Measurements from ENCODE around the gene PRKAG2. TPM values are rescaled to one million over a fixed set of nuclear protein-coding genes. Genes with fewer than 3 reads are reported as not detected.

The PRKAG2 gene
- polyA plus RNA-seq, 3 donors = 29.2 to 59.8 (median 30.9) TPM

- Histone ChIP-seq H3K9me3 (replicated peaks in 1 of 2; ENCODE audit: control insufficient read depth in 1 of 2, insufficient read depth in 1 of 2, low read length in 2 of 2) (no peaks in the 10 kb centered on the region), H3K9ac (ENCODE audit: insufficient read depth, low read length, poor library complexity, severe bottlenecking) (no peak overlapping the region), H3K79me2 (ENCODE audit: insufficient read depth, low read length) (no peaks in the 10 kb centered on the region), H3K27ac (ENCODE audit: low read depth in 1 of 2, low read length in 2 of 2) (no peak overlapping the region), H3K4me1 (ENCODE audit: control insufficient read depth in 1 of 2, insufficient read depth in 2 of 2, low read length in 2 of 2) (no peaks in the 10 kb centered on the region), H3K36me3 (replicated peaks in 1 of 2; ENCODE audit: control insufficient read depth in 1 of 2, insufficient read depth in 2 of 2, low read length in 2 of 2) (peaks cover 7 to 33% of the 10 kb centered on the region in 2 donors), H3K4me2 (replicated peaks; ENCODE audit: extremely low read depth, low read length, poor library complexity, severe bottlenecking) (no peak overlapping the region), H3K27me3 (ENCODE audit: control insufficient read depth in 2 of 2, insufficient read depth in 2 of 2, low read length in 2 of 2) (no peaks in the 10 kb centered on the region), H3K4me3 (replicated peaks in 1 of 3; ENCODE audit: low read depth in 2 of 3, low read length in 3 of 3) (no peak overlapping the region), H4K20me1 (ENCODE audit: insufficient read depth, low read length) (peaks cover 99% of the 10 kb centered on the region), H2AFZ (ENCODE audit: insufficient read depth, low read depth, low read length, poor library complexity, severe bottlenecking) (no peak overlapping the region)
- TF ChIP-seq CTCF (IDR thresholded peaks at IDR 0.05) = no peak
- no peak overlapping the region for H3K4me3 Mint-ChIP-seq
- peaks cover 32 to 40% of the 10 kb centered on the region in 2 donors for H3K36me3 Mint-ChIP-seq
- no peaks in the 10 kb centered on the region for H3K9me3 Mint-ChIP-seq
- DNase-seq = no peak
- H3K27ac Mint-ChIP-seq = no peak overlapping the region
- H3K27me3 Mint-ChIP-seq (ENCODE audit: low read depth in 3 of 3) = peaks cover 0 to 1% (median 0%) of the 10 kb centered on the region in 3 donors
- intact Hi-C loops (cut with micrococcal nuclease) = no loop called here
- WGBS (ENCODE audit: insufficient coverage) = 35% methylated on average over 7 of the region's 11 CpGs
- H3K4me1 Mint-ChIP-seq = peaks cover 7% of the 10 kb centered on the region
Observed at GRCh38 chr7:151679881-151680612, 196.9 kb downstream of the PRKAG2 start.

GRCh38 chr7:151679071-151679708 is 197.7 kb downstream of the PRKAG2 start:
- no peaks in the 10 kb centered on the region for H3K4me1 ChIP-seq (ENCODE audit: control insufficient read depth in 1 of 2, insufficient read depth in 2 of 2, low read length in 2 of 2)
- H4K20me1 ChIP-seq (ENCODE audit: insufficient read depth, low read length) = peaks cover 98% of the 10 kb centered on the region
- peaks cover 36 to 47% of the 10 kb centered on the region in 2 donors for H3K36me3 Mint-ChIP-seq
- 7% methylated on average over 4 of the region's 8 CpGs for WGBS (ENCODE audit: insufficient coverage)
- no peaks in the 10 kb centered on the region for H3K27me3 ChIP-seq (ENCODE audit: control insufficient read depth in 2 of 2, insufficient read depth in 2 of 2, low read length in 2 of 2)
- H3K79me2 ChIP-seq (ENCODE audit: insufficient read depth, low read length) = no peaks in the 10 kb centered on the region
- H3K27ac ChIP-seq (ENCODE audit: low read depth in 1 of 2, low read length in 2 of 2) = no peak overlapping the region
- TF ChIP-seq CTCF (IDR thresholded peaks at IDR 0.05) = no peak
- no peak overlapping the region for H3K4me3 ChIP-seq (replicated peaks in 1 of 3; ENCODE audit: low read depth in 2 of 3, low read length in 3 of 3)
- intact Hi-C loops (cut with micrococcal nuclease) = no loop called here
- no peak overlapping the region for H3K27ac Mint-ChIP-seq
- H3K4me1 Mint-ChIP-seq = peaks cover 7% of the 10 kb centered on the region
- DNase-seq = no peak
- H3K36me3 ChIP-seq (replicated peaks in 1 of 2; ENCODE audit: control insufficient read depth in 1 of 2, insufficient read depth in 2 of 2, low read length in 2 of 2) = peaks cover 15 to 35% of the 10 kb centered on the region in 2 donors
- no peak overlapping the region for H3K4me2 ChIP-seq (replicated peaks; ENCODE audit: extremely low read depth, low read length, poor library complexity, severe bottlenecking)
- H3K9me3 Mint-ChIP-seq = no peaks in the 10 kb centered on the region
- H3K9me3 ChIP-seq (replicated peaks in 1 of 2; ENCODE audit: control insufficient read depth in 1 of 2, insufficient read depth in 1 of 2, low read length in 2 of 2) = no peaks in the 10 kb centered on the region
- H3K9ac ChIP-seq (ENCODE audit: insufficient read depth, low read length, poor library complexity, severe bottlenecking) = no peak overlapping the region
- no peaks in the 10 kb centered on the region for H3K27me3 Mint-ChIP-seq (ENCODE audit: low read depth in 3 of 3)
- H3K4me3 Mint-ChIP-seq = no peak overlapping the region
- no peak overlapping the region for H2AFZ ChIP-seq (ENCODE audit: insufficient read depth, low read depth, low read length, poor library complexity, severe bottlenecking)
